H1 (cell line): Measurements from ENCODE around the gene MBTPS1. TPM values are rescaled to one million over a fixed set of nuclear protein-coding genes. Genes with fewer than 3 reads are reported as not detected.

Experiments used
- CTCF ChIA-PET: fragments of 300-600 bp; sonication (Branson Sonifier 250); formaldehyde crosslinking; loops from one replicate; lab custom pipeline; 2021; ENCODE audit not compliant: partially characterized antibody; lab: Charles Lee
- POLR2A ChIA-PET: fragments of 300-600 bp; sonication (Branson Sonifier 250); formaldehyde crosslinking; loops from one replicate; lab custom pipeline; 2021; ENCODE audit warnings: inconsistent platforms; ENCODE audit not compliant: partially characterized antibody; lab: Charles Lee
- DNase-seq, 2 experiments: peaks; one replicate each; pipeline versions ENCODE4 v3.0.0 to v3.0.0-alpha.2; 2010 to 2022; ENCODE audit warnings: low spot score in 2 of 2, low read depth in 1 of 2, mixed read lengths in 1 of 2
- FAIRE-seq: peaks from 2 replicates; lab custom pipeline; 2011; peaks lifted over from hg19 to GRCh38; lab: Jason Lieb, UNC
- H2AFZ ChIP-seq: 2 replicates; pipeline ENCODE4 v1.8.1; 2012; ENCODE audit warnings: low read length, inconsistent platforms
- H2AK5ac ChIP-seq: 2 replicates; pipeline ENCODE4 v1.6.1; 2013; ENCODE audit warnings: low read depth, low read length
- H2BK120ac ChIP-seq: replicated peaks from 2 replicates; pipeline ENCODE3; 2013; ENCODE audit warnings: low read depth, low read length, inconsistent platforms
- H2BK12ac ChIP-seq: 2 replicates; pipeline ENCODE4 v1.6.1; 2013; ENCODE audit warnings: low read depth, low read length
- H2BK15ac ChIP-seq: 2 replicates; pipeline ENCODE4 v1.6.1; 2013; ENCODE audit warnings: low read length
- H2BK20ac ChIP-seq: 2 replicates; pipeline ENCODE4 v1.6.1; 2013; ENCODE audit warnings: low read length
- H2BK5ac ChIP-seq: 2 replicates; pipeline ENCODE4 v1.6.1; 2013; ENCODE audit warnings: low read depth, low read length
- H3K14ac ChIP-seq: 2 replicates; pipeline ENCODE4 v1.6.1; 2013; ENCODE audit warnings: inconsistent platforms; ENCODE audit not compliant: insufficient read length
- H3K18ac ChIP-seq: 2 replicates; pipeline ENCODE4 v1.6.1; 2013; ENCODE audit warnings: low read length; ENCODE audit errors: extremely low read depth
- H3K23ac ChIP-seq: 2 replicates; pipeline ENCODE4 v1.6.1; 2013; ENCODE audit warnings: inconsistent platforms; ENCODE audit not compliant: insufficient read length
- H3K23me2 ChIP-seq: 2 replicates; pipeline ENCODE4 v1.6.1; 2013; ENCODE audit warnings: low read depth, low read length
- H3K27ac ChIP-seq: 2 replicates; pipeline ENCODE4 v1.6.1; 2011; ENCODE audit warnings: low read depth, low read length, inconsistent platforms
- H3K27me3 ChIP-seq, 4 experiments: replicated peaks in 1 of 4; 1 replicate in 1 of 4; 2 replicates in 3 of 4; pipeline versions ENCODE4 v1.6.1 to v1.8.1; 2011 to 2013; ENCODE audit warnings: low read length in 3 of 4, mild to moderate bottlenecking in 3 of 4, inconsistent platforms in 2 of 4, mixed read lengths in 2 of 4, moderate library complexity in 1 of 4; ENCODE audit not compliant: control insufficient read depth in 3 of 4, insufficient read depth in 3 of 4; ENCODE audit errors: extremely low read depth in 1 of 4
- H3K36me3 ChIP-seq, 4 experiments: 2 replicates each; pipeline versions ENCODE4 v1.6.1 to v1.8.1; 2011 to 2013; ENCODE audit warnings: mild to moderate bottlenecking in 4 of 4, low read length in 3 of 4, moderate library complexity in 2 of 4, control low read depth in 1 of 4, inconsistent platforms in 1 of 4; ENCODE audit not compliant: insufficient read depth in 4 of 4, control insufficient read depth in 2 of 4
- H3K4ac ChIP-seq: replicated peaks from 2 replicates; pipeline ENCODE3; 2013; ENCODE audit warnings: low read length, low read depth, mixed read lengths, inconsistent platforms; ENCODE audit not compliant: insufficient read length
- H3K4me1 ChIP-seq, 4 experiments: replicated peaks in 1 of 4; 1 replicate in 1 of 4; 2 replicates in 3 of 4; pipeline versions ENCODE4 v1.6.1 to v1.8.1; 2011 to 2013; ENCODE audit warnings: low read length in 3 of 4, inconsistent platforms in 2 of 4, mixed read lengths in 1 of 4; ENCODE audit not compliant: insufficient read depth in 4 of 4, control insufficient read depth in 3 of 4
- H3K4me2 ChIP-seq, 2 experiments: 2 replicates each; pipeline versions ENCODE4 v1.6.1 to v1.8.1; 2011 to 2013; ENCODE audit warnings: low read depth in 2 of 2, low read length in 2 of 2, control low read depth in 1 of 2, inconsistent platforms in 1 of 2, mild to moderate bottlenecking in 1 of 2; ENCODE audit not compliant: insufficient read depth in 1 of 2
- H3K4me3 ChIP-seq, 4 experiments: fragments of 200-600, 300-600 bp in 1 of 4; sonication (generic), shearing (Covaris generic), sonication (Bioruptor Twin) in 1 of 4; 2 replicates each; pipeline versions ENCODE4 v1.5.1 to v1.8.1; 2011 to 2016; ENCODE audit warnings: low read length in 4 of 4, low read depth in 3 of 4, control low read depth in 2 of 4, inconsistent platforms in 2 of 4, mild to moderate bottlenecking in 2 of 4, mixed read lengths in 1 of 4, moderate library complexity in 1 of 4; ENCODE audit not compliant: insufficient read depth in 2 of 4; ENCODE audit errors: extremely low read depth in 1 of 4
- H3K56ac ChIP-seq: replicated peaks from 2 replicates; pipeline ENCODE3; 2013; ENCODE audit warnings: low read depth, mild to moderate bottlenecking, mixed read lengths, low read length, inconsistent platforms; ENCODE audit not compliant: insufficient read length
- H3K79me1 ChIP-seq: 2 replicates; pipeline ENCODE4 v1.6.1; 2013; ENCODE audit warnings: low read depth, low read length, control low read depth
- H3K79me2 ChIP-seq, 2 experiments: 2 replicates each; pipeline versions ENCODE4 v1.6.1 to v1.8.1; 2012 to 2013; ENCODE audit warnings: low read length in 2 of 2, mild to moderate bottlenecking in 2 of 2, inconsistent platforms in 1 of 2; ENCODE audit not compliant: insufficient read depth in 2 of 2, control insufficient read depth in 1 of 2
- H3K9ac ChIP-seq, 4 experiments: replicated peaks in 1 of 4; 1 replicate in 1 of 4; 2 replicates in 3 of 4; pipeline versions ENCODE4 v1.6.1 to v1.8.1; 2011 to 2013; ENCODE audit warnings: low read depth in 3 of 4, low read length in 3 of 4, control low read depth in 2 of 4, mild to moderate bottlenecking in 2 of 4, moderate library complexity in 2 of 4, inconsistent platforms in 1 of 4; ENCODE audit errors: extremely low read depth in 1 of 4
- H3K9me3 ChIP-seq, 2 experiments: 2 replicates each; pipeline versions ENCODE4 v1.6.1 to v1.8.1; 2012 to 2013; ENCODE audit warnings: mild to moderate bottlenecking in 2 of 2, moderate library complexity in 2 of 2, control low read depth in 1 of 2, inconsistent platforms in 1 of 2, low read depth in 1 of 2, low read length in 1 of 2, mixed read lengths in 1 of 2; ENCODE audit not compliant: insufficient read depth in 2 of 2
- H4K20me1 ChIP-seq, 2 experiments: replicated peaks in 1 of 2; 2 replicates each; pipeline versions ENCODE3 to v1.8.1; 2011 to 2013; ENCODE audit warnings: inconsistent platforms in 2 of 2, low read length in 2 of 2, mild to moderate bottlenecking in 1 of 2; ENCODE audit not compliant: insufficient read depth in 2 of 2, control insufficient read depth in 1 of 2
- H4K5ac ChIP-seq: 2 replicates; pipeline ENCODE4 v1.6.1; 2013; ENCODE audit warnings: low read length, low read depth, mixed read lengths, inconsistent platforms; ENCODE audit not compliant: insufficient read length
- H4K8ac ChIP-seq: 2 replicates; pipeline ENCODE4 v1.8.0; 2013; ENCODE audit warnings: mild to moderate bottlenecking, moderate library complexity, low read length, inconsistent platforms; ENCODE audit not compliant: insufficient read depth; ENCODE audit errors: extremely low read depth
- H4K91ac ChIP-seq: replicated peaks from 2 replicates; pipeline ENCODE3; 2013; ENCODE audit warnings: low read length, mixed read lengths, inconsistent platforms; ENCODE audit not compliant: insufficient read length
- EZH2 ChIP-seq: fragments of 200-600 bp; sonication (generic); IDR thresholded peaks from 2 replicates; pipeline ENCODE4 v1.7.1; 2012; ENCODE audit warnings: low read depth, mild to moderate bottlenecking, moderate library complexity, low read length, inconsistent platforms; ENCODE audit not compliant: severe bottlenecking
- SP1 ChIP-seq: IDR thresholded peaks from 2 replicates; pipeline ENCODE4 v1.6.1; 2011; ENCODE audit warnings: low read depth, low read length
- WGBS, 2 experiments: shearing (Covaris generic) in 1 of 2; methylation state at CpG; one replicate each; pipeline versions ENCODE4 v1.1.6 to v1.1.7; 2013 to 2015; ENCODE audit warnings: low lambda C conversion rate in 2 of 2, mixed read lengths in 2 of 2, inconsistent platforms in 1 of 2, low coverage in 1 of 2, missing lambda C conversion rate in 1 of 2; ENCODE audit not compliant: insufficient replicate concordance in 2 of 2, insufficient coverage in 1 of 2, insufficient read length in 1 of 2; ENCODE audit errors: extremely low coverage in 1 of 2, missing lambda C conversion rate in 1 of 2; 5-methylcytosine and 5-hydroxymethylcytosine counted together
- polyA plus RNA-seq, 7 experiments: library from polyadenylated mRNA; depleted of rRNA in 3 of 7; stranded (reverse) in 5 of 7; unstranded in 2 of 7; fragments of >200 nt in 5 of 7; fragments of 200-250 nt in 2 of 7; gene quantifications; 1 replicate in 5 of 7; 2 replicates in 1 of 7; 4 replicates in 1 of 7; pipeline versions ENCODE4 v1.2.1 to v1.2.3, GENCODE V29; 2011 to 2013; ENCODE audit warnings: missing spikeins in 2 of 7, mixed read lengths in 2 of 7
- total RNA-seq: library from RNA; stranded (reverse); fragmentation: NEBNext Ultra II Directional; extraction: Animal tissue kit (Norgen Biotek cat#: 25700); gene quantifications from 2 replicates; pipeline ENCODE4 v1.2.1, GENCODE V29; 2021

Gene MBTPS1
- total and polyA plus RNA-seq, 2 of the 8 experiments (the other 6 are each of a cell fraction or from before 2014, with no cell fraction given) = 30.6 to 53.3 TPM

- H3K27me3 ChIP-seq = no peaks in the 10 kb centered on the region
- H2AFZ ChIP-seq = no peak overlapping the region
- H3K4me1 ChIP-seq = peaks cover 0 to 4% (median 0%) of the 10 kb centered on the region in 4 experiments; a peak in 2 of 7 replicates
- no peak overlapping the region for H2BK12ac ChIP-seq
- no peak overlapping the region for H3K4me2 ChIP-seq
- H3K79me1 ChIP-seq = no peaks in the 10 kb centered on the region
- no peak overlapping the region for H2BK5ac ChIP-seq
- FAIRE-seq = no peak
- ChIA-PET POLR2A (no interaction called here), CTCF (interaction anchor here (0.7 to 5.1 kb wide), 6 partner anchors 12 to 69 kb away, joined by 3 to 31 read pairs (median 5); partner anchors contain the start of gene SLC38A8)
- H4K20me1 ChIP-seq = no peaks in the 10 kb centered on the region
- H2AK5ac ChIP-seq = no peak overlapping the region
- no peak overlapping the region for H3K14ac ChIP-seq
- H3K9ac ChIP-seq = no peak overlapping the region
- no peak overlapping the region for H2BK15ac ChIP-seq
- H3K56ac ChIP-seq = no peak overlapping the region
- H2BK20ac ChIP-seq = no peak overlapping the region
- H3K27ac ChIP-seq = no peak overlapping the region
- no peak overlapping the region for H4K91ac ChIP-seq
- no peak overlapping the region for H2BK120ac ChIP-seq
- H3K18ac ChIP-seq = no peak overlapping the region
- no peaks in the 10 kb centered on the region for H3K36me3 ChIP-seq
- no peak overlapping the region for H3K23ac ChIP-seq
- H3K23me2 ChIP-seq = no peaks in the 10 kb centered on the region
- no peak overlapping the region for H3K4ac ChIP-seq
- H3K79me2 ChIP-seq = no peaks in the 10 kb centered on the region
- no peak overlapping the region for H4K8ac ChIP-seq
- DNase-seq = no peak
- H3K4me3 ChIP-seq = no peak overlapping the region
- TF ChIP-seq SP1 = 0 out of 2 replicates have a peak, but pooled peaks have one; percentile 28
- no peak for TF ChIP-seq EZH2
- no peak overlapping the region for H4K5ac ChIP-seq
- peaks cover 4 to 7% of the 10 kb centered on the region in 2 experiments; a peak in 2 of 4 replicates for H3K9me3 ChIP-seq
- WGBS, 2 experiments = 88% methylated on average over 10 of the region's 10 CpGs; no CpG with 5 or more reads in 1 of the 2 experiments
Observed at GRCh38 chr16:84026606-84027005, 90.1 kb downstream of the MBTPS1 start.
